K562 (cell line): ENCODE results near the gene LARP4B. TPM values are rescaled to one million over a fixed set of nuclear protein-coding genes. Genes with fewer than 3 reads are reported as not detected.

Source experiments
- ATAC-seq: fragments of 200-7000 bp; cut with Tn5 transposase; 3 replicates; pipeline ENCODE4 v1.9.1; 2020; ENCODE audit warnings: moderate library complexity
- BruUV-seq: library from RNA; stranded (reverse); fragments of 400-500 nt; replicated peaks from 2 replicates; lab custom pipeline; 2021; lab: Mats Ljungman, UMichigan
- CTCF ChIA-PET: fragments of 300-600 bp; formaldehyde crosslinking; extraction: SDS; loops from one replicate; lab custom pipeline; 2021; ENCODE audit warnings: low intra/inter-chr PET ratio; lab: Yijun Ruan, JAX
- POLR2A ChIA-PET: fragments of 300-600, 350-650 bp; sonication (Branson Sonifier 250); formaldehyde crosslinking; extraction: SDS; loops from one replicate; lab custom pipeline; 2021; ENCODE audit warnings: antibody characterized with exemption, inconsistent platforms; lab: Yijun Ruan, JAX
- DNase-seq, 4 experiments: peaks; one replicate each; pipeline versions ENCODE4 v3.0.0 to v3.0.0-alpha.2; 2011 to 2018; ENCODE audit warnings: low spot score in 3 of 4, mixed read lengths in 3 of 4; ENCODE audit errors: extremely low read depth in 1 of 4
- FAIRE-seq: peaks from 2 replicates; lab custom pipeline; 2011; peaks lifted over from hg19 to GRCh38; lab: Jason Lieb, UNC
- H2AFZ ChIP-seq: 2 replicates; pipeline ENCODE4 v1.6.0; 2011; ENCODE audit warnings: low read depth, low read length, control low read depth, inconsistent platforms
- H3K27ac ChIP-seq: fragments of 200-600 bp; 3 replicates; pipeline ENCODE4 v1.8.0; 2011; ENCODE audit warnings: low read depth, mild to moderate bottlenecking, control low read depth, inconsistent platforms, low read length, moderate library complexity, mixed read lengths; ENCODE audit errors: extremely low read depth
- H3K27me3 ChIP-seq, 2 experiments: fragments of 300-600 bp in 1 of 2; 2 replicates in 1 of 2; 3 replicates in 1 of 2; pipeline versions ENCODE4 v1.6.0 to v1.8.0; 2011; ENCODE audit warnings: inconsistent platforms in 2 of 2, low read length in 2 of 2, mild to moderate bottlenecking in 1 of 2, mixed read lengths in 1 of 2, moderate library complexity in 1 of 2; ENCODE audit not compliant: control insufficient read depth in 2 of 2, insufficient read depth in 2 of 2
- H3K36me3 ChIP-seq: fragments of 300-600 bp; 3 replicates; pipeline ENCODE4 v1.8.0; 2011; ENCODE audit warnings: mild to moderate bottlenecking, low read length, inconsistent platforms; ENCODE audit not compliant: control insufficient read depth, insufficient read depth
- H3K4me1 ChIP-seq, 2 experiments: fragments of 200-600 bp in 1 of 2; replicated peaks in 1 of 2; 2 replicates in 1 of 2; 3 replicates in 1 of 2; pipeline versions ENCODE4 v1.5.1 to v1.8.0; 2011; ENCODE audit warnings: inconsistent platforms in 2 of 2, low read length in 2 of 2, mild to moderate bottlenecking in 1 of 2, mixed read lengths in 1 of 2, moderate library complexity in 1 of 2; ENCODE audit not compliant: control insufficient read depth in 2 of 2, insufficient read depth in 2 of 2
- H3K4me2 ChIP-seq: 2 replicates; pipeline ENCODE4 v1.6.1; 2011; ENCODE audit warnings: low read length, control low read depth, inconsistent platforms, mixed read lengths; ENCODE audit not compliant: insufficient read depth
- H3K4me3 ChIP-seq: fragments of 200-600 bp; sonication (generic), shearing (Covaris generic); 2 replicates; pipeline ENCODE4 v1.5.1; 2016; ENCODE audit warnings: control low read depth, inconsistent platforms
- H3K79me2 ChIP-seq: fragments of 200-600 bp; 3 replicates; pipeline ENCODE4 v1.8.0; 2011; ENCODE audit warnings: low read length, inconsistent platforms; ENCODE audit not compliant: control insufficient read depth, insufficient read depth
- H3K9ac ChIP-seq, 2 experiments: 2 replicates each; pipeline versions ENCODE4 v1.6.0 to v1.6.1; 2011; ENCODE audit warnings: low read depth in 2 of 2, low read length in 2 of 2, control low read depth in 1 of 2, inconsistent platforms in 1 of 2, mild to moderate bottlenecking in 1 of 2, mixed read lengths in 1 of 2; ENCODE audit not compliant: insufficient read depth in 1 of 2
- H3K9me1 ChIP-seq: one replicate; pipeline ENCODE4 v1.6.0; 2011; ENCODE audit warnings: inconsistent platforms, mild to moderate bottlenecking, low read length, moderate library complexity; ENCODE audit not compliant: control insufficient read depth, insufficient read depth
- H3K9me3 ChIP-seq: replicated peaks from 2 replicates; pipeline ENCODE4 v1.5.1; 2011; ENCODE audit warnings: low read depth, low read length, inconsistent platforms; ENCODE audit not compliant: control insufficient read depth, insufficient read depth
- H4K20me1 ChIP-seq: replicated peaks from 2 replicates; pipeline ENCODE4 v1.6.1; 2011; ENCODE audit warnings: low read length, inconsistent platforms, mixed read lengths; ENCODE audit not compliant: control insufficient read depth, insufficient read depth
- CHAMP1 ChIP-seq: fragments of 450-650 bp; IDR thresholded peaks from 2 replicates; pipeline ENCODE4 v1.6.1; 2016; ENCODE audit warnings: mild to moderate bottlenecking
- ERF ChIP-seq: fragments of 450-650 bp; formaldehyde crosslinking; IDR thresholded peaks from 2 replicates; pipeline ENCODE4 v1.4.0; 2020; ENCODE audit warnings: mild to moderate bottlenecking, mixed read lengths
- HNRNPLL ChIP-seq: fragments of 200-400 bp; formaldehyde crosslinking; IDR thresholded peaks from 2 replicates; pipeline ENCODE4 v1.6.1; 2017; ENCODE audit warnings: low read length, low read depth, mild to moderate bottlenecking; ENCODE audit not compliant: poor library complexity, severe bottlenecking
- IFI16 ChIP-seq: fragments of 250-450 bp; sonication (Bioruptor Pico); IDR thresholded peaks from 2 replicates; pipeline ENCODE4 v2.1.2; 2022; ENCODE audit warnings: mild to moderate bottlenecking, inconsistent platforms
- MBD2 ChIP-seq: sonication (generic); IDR thresholded peaks from 2 replicates; pipeline ENCODE4 v1.6.1; 2016; ENCODE audit warnings: low read depth, borderline replicate concordance
- MCM2 ChIP-seq: fragments of 450-650 bp; IDR thresholded peaks from 2 replicates; pipeline ENCODE4 v1.6.1; 2017; ENCODE audit warnings: low read depth, mild to moderate bottlenecking
- MCM7 ChIP-seq, 2 experiments: fragments of 450-650 bp; IDR thresholded peaks; 2 replicates each; pipeline ENCODE4 v1.6.1; 2016 to 2018
- NR4A1 ChIP-seq, 2 experiments: fragments of 250-450 bp in 1 of 2; fragments of 450-650 bp in 1 of 2; sonication (Bioruptor Pico) in 1 of 2; IDR thresholded peaks; 2 replicates each; pipeline versions ENCODE4 v1.4.0 to v1.6.1; 2016 to 2020; ENCODE audit warnings: mild to moderate bottlenecking in 2 of 2, missing compliant biosample characterization in 1 of 2, missing genetic modification characterization in 1 of 2, moderate library complexity in 1 of 2
- PCBP1 ChIP-seq: fragments of 200-400 bp; formaldehyde crosslinking; IDR thresholded peaks from 2 replicates; pipeline ENCODE4 v1.6.1; 2018; ENCODE audit warnings: mild to moderate bottlenecking, low read depth, low read length; ENCODE audit not compliant: poor library complexity, severe bottlenecking
- RBM25 ChIP-seq: fragments of 200-400 bp; formaldehyde crosslinking; IDR thresholded peaks from 2 replicates; pipeline ENCODE4 v1.6.1; 2018; ENCODE audit warnings: low read length, low read depth, moderate library complexity; ENCODE audit not compliant: severe bottlenecking
- SMAD2 ChIP-seq: fragments of 150-350 bp; IDR thresholded peaks from 2 replicates; pipeline ENCODE4 v1.6.1; 2014; ENCODE audit warnings: low read depth, mild to moderate bottlenecking, low read length
- SMARCA5 ChIP-seq: fragments of 450-650 bp; IDR thresholded peaks from 2 replicates; pipeline ENCODE4 v1.6.1; 2016
- TCFL5 ChIP-seq: fragments of 250-450 bp; sonication (Bioruptor Pico); conservative IDR thresholded peaks from 2 replicates; pipeline ENCODE4 v1.6.1; 2021; ENCODE audit warnings: mild to moderate bottlenecking, moderate library complexity, matching md5 sums
- UBTF ChIP-seq, 2 experiments: IDR thresholded peaks; 2 replicates each; pipeline ENCODE4 v1.6.1; 2012; ENCODE audit warnings: improper control_type of control experiment in 2 of 2, low read depth in 2 of 2, low read length in 2 of 2, borderline replicate concordance in 1 of 2
- ZKSCAN1 ChIP-seq: fragments of 150-350 bp; IDR thresholded peaks from 2 replicates; pipeline ENCODE4 v1.6.1; 2016; ENCODE audit warnings: low read depth, low read length
- ZKSCAN3 ChIP-seq: fragments of 250-450 bp; sonication (Bioruptor Pico); IDR thresholded peaks from 2 replicates; pipeline ENCODE4 v1.4.0; 2020
- ZNF184 ChIP-seq: sonication (generic); formaldehyde crosslinking; IDR thresholded peaks from 2 replicates; pipeline ENCODE4 v1.5.0; 2020; ENCODE audit warnings: missing genetic modification reagents
- ZNF384 ChIP-seq: IDR thresholded peaks from 2 replicates; pipeline ENCODE4 v1.6.1; 2012; ENCODE audit warnings: low read depth, low read length, improper control_type of control experiment
- ZNF583 ChIP-seq: fragments of 250-450 bp; sonication (Bioruptor Pico); IDR thresholded peaks from 2 replicates; pipeline ENCODE4 v1.4.0; 2020
- WGBS: fragments of 100-300 bp; shearing (Covaris generic); methylation state at CpG from one replicate; pipeline ENCODE4 v1.1.6; 2016; ENCODE audit warnings: low coverage, mixed read lengths; ENCODE audit not compliant: insufficient coverage; ENCODE audit errors: missing lambda C conversion rate; 5-methylcytosine and 5-hydroxymethylcytosine counted together
- in situ Hi-C: fragments of 300-500 bp; cut with MboI; formaldehyde crosslinking; loops from 4 replicates; pipeline ENCODE4 v1.15.0; 2018; ENCODE audit warnings: inconsistent platforms, mixed read lengths
- intact Hi-C: fragments of 100-400 bp; cut with micrococcal nuclease; formaldehyde crosslinking; loops from 2 replicates; pipeline ENCODE4 v1.14.2; 2022
- polyA plus RNA-seq, 8 experiments: library from polyadenylated mRNA; depleted of rRNA in 4 of 8; stranded (reverse) in 5 of 8; unstranded in 3 of 8; fragments of >200 nt; fragmentation: Nextera tagmentation in 2 of 8; fragmentation: Illumina TruSeq in 1 of 8; extraction: Ambion mirVana in 2 of 8; extraction: Trizol in 1 of 8; gene quantifications; 2 replicates each; pipeline versions ENCODE4 v1.2.1 to v1.2.3, GENCODE V29; 2011 to 2014; ENCODE audit warnings: inconsistent platforms in 1 of 8, missing spikeins in 1 of 8
- total RNA-seq, 7 experiments: library from RNA; depleted of rRNA in 6 of 7; stranded (reverse); fragments of >200 nt in 6 of 7; fragmentation: Illumina TruSeq in 2 of 7; extraction: Trizol in 2 of 7; gene quantifications; 2 replicates each; pipeline versions ENCODE4 v1.2.1 to v1.2.3, GENCODE V29; 2011 to 2021; ENCODE audit warnings: low replicate concordance in 1 of 7

Gene LARP4B
- total and polyA plus RNA-seq, 9 of the 15 experiments (the other 6 are each of a cell fraction or from before 2014, with no cell fraction given): 11.8 to 130 (median 42.6) TPM

DNA sequence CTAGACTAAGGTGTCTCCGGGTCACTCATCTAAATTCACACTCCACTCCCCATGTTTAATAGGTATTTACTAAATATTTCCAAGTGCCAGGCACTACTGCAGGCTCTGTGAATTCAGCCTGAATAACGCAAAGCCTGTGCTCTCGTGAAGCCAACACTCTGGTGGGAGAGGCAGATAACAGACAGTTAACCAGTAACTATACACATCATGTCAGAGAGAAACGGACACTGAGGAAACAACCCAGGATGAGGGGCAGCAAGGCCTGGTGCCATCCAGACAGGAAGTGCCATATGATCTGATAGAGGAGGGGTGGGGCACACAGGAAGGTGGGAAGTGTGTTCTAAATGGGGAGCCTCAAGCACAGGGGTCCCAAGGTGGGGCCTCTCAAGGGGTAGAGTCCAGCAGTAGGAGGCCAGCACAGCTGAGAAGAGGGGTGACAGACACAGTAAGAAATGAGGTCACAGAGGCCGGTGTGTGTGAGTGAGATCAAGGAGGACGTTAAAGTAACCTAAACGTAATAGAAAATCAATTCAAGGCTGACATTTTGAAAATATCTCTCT lies 85.3 kb downstream of the LARP4B start (continued):
- TF ChIP-seq SMAD2 (no peak), RBM25 (no peak), MBD2 (no peak), ZNF184 (no peak), NR4A1 (CRISPR knock-in tag; IDR thresholded peaks at IDR 0.05) (no peak), NR4A1 (tag; IDR thresholded peaks at IDR 0.05) (no peak)

DNA sequence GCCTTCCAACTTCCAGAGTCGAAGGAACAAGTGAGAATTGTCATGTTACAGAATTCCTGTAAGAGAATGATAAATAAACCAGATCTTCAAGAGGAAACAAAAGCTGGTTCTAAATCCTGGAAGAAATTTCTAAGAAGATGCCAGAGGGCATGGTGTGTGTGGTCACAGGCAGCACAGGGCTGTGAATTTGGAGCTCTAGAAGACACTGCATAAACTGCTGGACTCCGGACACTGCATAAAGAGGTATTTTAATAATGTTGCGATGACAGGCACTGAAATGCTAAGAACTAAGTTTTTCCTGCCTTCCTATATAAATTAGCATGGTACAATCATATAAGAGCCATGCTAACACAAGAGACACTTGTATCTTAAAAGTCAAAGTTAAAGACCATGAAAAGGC lies 86.0 kb downstream of the LARP4B start:
- H3K79me2 ChIP-seq: peaks cover 63% of the 10 kb centered on the region
- ChIA-PET POLR2A (interaction anchor here (0.6 kb wide), 1 partner anchor 112 kb away, joined by 4 read pairs; no protein-coding TSS in a partner anchor), CTCF (no interaction called here)
- H3K4me3 ChIP-seq: no peak overlapping the region
- FAIRE-seq (peak; percentile 59), DNase-seq (no peak), ATAC-seq (no peak)
- intact Hi-C loops: no loop called here
- H3K9me3 ChIP-seq: no peaks in the 10 kb centered on the region
- no peak overlapping the region for H2AFZ ChIP-seq
- H3K9ac ChIP-seq: no peak overlapping the region
- no peak overlapping the region for H3K27ac ChIP-seq
- peaks cover 88% of the 10 kb centered on the region for H3K36me3 ChIP-seq
- WGBS: 95% methylated on average over 3 of the region's 3 CpGs
- in situ Hi-C loops: no loop called here
- peaks cover 4% of the 10 kb centered on the region for H3K9me1 ChIP-seq
- H3K4me1 ChIP-seq: peaks cover 0 to 3% of the 10 kb centered on the region in 2 experiments; a peak in 2 of 5 replicates
- BruUV-seq: no TSS peak
- H4K20me1 ChIP-seq: peaks cover 12% of the 10 kb centered on the region
- no peaks in the 10 kb centered on the region for H3K27me3 ChIP-seq
- no peak overlapping the region for H3K4me2 ChIP-seq
- no peak for TF ChIP-seq CHAMP1
- no peak for TF ChIP-seq ZKSCAN3 (CRISPR knock-in tag)
- TF ChIP-seq ZNF583: no peak
- TF ChIP-seq ZNF384: no peak
- no peak for TF ChIP-seq PCBP1
- TF ChIP-seq ZKSCAN1: no peak
- no peak for TF ChIP-seq MCM2
- no peak for TF ChIP-seq IFI16 (CRISPR knock-in tag)
- no peak for TF ChIP-seq ERF (CRISPR knock-in tag)
- TF ChIP-seq MCM7 (IDR thresholded peaks at IDR 0.05): no peak
- TF ChIP-seq UBTF (IDR thresholded peaks at IDR 0.05; ENCODE audit: borderline replicate concordance in 1 of 2, low read depth in 2 of 2, low read length in 2 of 2): no peak
- no peak for TF ChIP-seq TCFL5 (CRISPR knock-in tag)
- TF ChIP-seq SMARCA5: no peak
- no peak for TF ChIP-seq HNRNPLL
